ENCODE data around the gene MTMR10. TPM values are rescaled to one million over a fixed set of nuclear protein-coding genes. Genes with fewer than 3 reads are reported as not detected.

Gene MTMR10
- total and polyA plus RNA-seq, 11 donors: 8.6 to 38.9 (median 27.7) TPM

GRCh38 chr15:30985081-30985531 is 6.3 kb downstream of the MTMR10 start:
- Histone ChIP-seq H3K27me3 (no peaks in the 10 kb centered on the region), H3K4me1 (peaks cover 0 to 88% (median 70%) of the 10 kb centered on the region in 12 donors), H3K27ac (peak overlapping the region in 10 of 12 donors; percentile 1 to 57 (median 44)), H3K36me3 (peaks cover 0 to 62% (median 9%) of the 10 kb centered on the region in 9 donors), H3K4me3 (peak overlapping the region in 1 of 12 donors; percentile 16), H3K9me3 (no peaks in the 10 kb centered on the region)
- ATAC-seq (peak; percentile 42 to 86 (median 54)), DNase-seq (peak in 3 of 5 donors; percentile 29 to 39 (median 32))
- intact Hi-C loops (cut with DNase I): loop anchor here in 5 of 10 donors (10.0 kb wide), 3 partner anchors 60 to 150 kb away; no protein-coding TSS in a partner anchor
- 7 to 16% (median 14%) methylated on average over 3 of the region's 3 CpGs for WGBS, 4 donors
- TF ChIP-seq CTCF (IDR thresholded peaks at IDR 0.05) (no peak), POLR2A (IDR thresholded peaks at IDR 0.05) (no peak)

GRCh38 chr15:30984542-30984941 is 6.9 kb downstream of the MTMR10 start:
- peaks cover 0 to 67% (median 10%) of the 10 kb centered on the region in 9 donors for H3K36me3 ChIP-seq
- ATAC-seq (peak in 3 of 4 donors; percentile 10 to 41 (median 26)), DNase-seq (no peak)
- intact Hi-C loops (cut with DNase I): loop anchor here in 6 of 10 donors (5.0 to 10.0 kb wide), 5 partner anchors 60 to 150 kb away; no protein-coding TSS in a partner anchor
- peak overlapping the region in 3 of 12 donors; percentile 1 to 16 (median 5) for H3K4me3 ChIP-seq
- peak overlapping the region in 9 of 12 donors; percentile 1 to 57 (median 45) for H3K27ac ChIP-seq
- no peaks in the 10 kb centered on the region for H3K27me3 ChIP-seq
- H3K9me3 ChIP-seq: no peaks in the 10 kb centered on the region
- TF ChIP-seq POLR2A (IDR thresholded peaks at IDR 0.05): no peak
- TF ChIP-seq CTCF (IDR thresholded peaks at IDR 0.05): no peak
- H3K4me1 ChIP-seq: peaks cover 0 to 88% (median 65%) of the 10 kb centered on the region in 12 donors
- 37 to 44% (median 39%) methylated on average over 6 of the region's 6 CpGs for WGBS, 4 donors

- Histone ChIP-seq H3K4me3 (peak overlapping the region in 1 of 12 donors; percentile 5), H3K27me3 (no peaks in the 10 kb centered on the region), H3K9me3 (no peaks in the 10 kb centered on the region), H3K27ac (peak overlapping the region in 8 of 12 donors; percentile 1 to 54 (median 44)), H3K4me1 (peaks cover 0 to 88% (median 61%) of the 10 kb centered on the region in 12 donors), H3K36me3 (peaks cover 0 to 71% (median 15%) of the 10 kb centered on the region in 9 donors)
- DNase-seq (no peak), ATAC-seq (no peak)
- WGBS, 4 donors: 46 to 60% (median 51%) methylated on average over 3 of the region's 3 CpGs
- intact Hi-C loops (cut with DNase I): loop anchor here in 6 of 10 donors (5.0 to 10.0 kb wide), 5 partner anchors 59 to 151 kb away; no protein-coding TSS in a partner anchor
- TF ChIP-seq CTCF (IDR thresholded peaks at IDR 0.05) (no peak), POLR2A (IDR thresholded peaks at IDR 0.05) (no peak)
These were observed 7.3 kb downstream of the MTMR10 start for GRCh38 chr15:30984118-30984517.

GRCh38 chr15:30979457-30979856 is 12.0 kb downstream of the MTMR10 start:
- Histone ChIP-seq H3K4me1 (peaks cover 0 to 64% (median 34%) of the 10 kb centered on the region in 12 donors), H3K27ac (peak overlapping the region in 1 of 12 donors; percentile 39), H3K4me3 (no peak overlapping the region), H3K27me3 (no peaks in the 10 kb centered on the region), H3K36me3 (peaks cover 0 to 69% (median 21%) of the 10 kb centered on the region in 9 donors), H3K9me3 (no peaks in the 10 kb centered on the region)
- DNase-seq (no peak), ATAC-seq (peak in 2 of 4 donors; percentile 53 to 62)
- intact Hi-C loops (cut with DNase I): loop anchor here in 2 of 10 donors (10.0 kb wide), 3 partner anchors 65 to 225 kb away; no protein-coding TSS in a partner anchor
- no peak for TF ChIP-seq CTCF (IDR thresholded peaks at IDR 0.05)
- no peak for TF ChIP-seq POLR2A (IDR thresholded peaks at IDR 0.05)
- WGBS, 4 donors: 88 to 92% (median 91%) methylated on average over 5 of the region's 5 CpGs

Measured in heart left ventricle (tissue), 16 donors.